OCI-LY3 (cell line): Measurements from ENCODE around the gene SLC22A14.
A peak's percentile ranks its signal among the peaks of the same experiment; 100 is the strongest.

Experiments used
- H2AFZ ChIP-seq: fragments of 200-600, 300-600 bp; shearing (Covaris generic); 2 replicates; pipeline ENCODE4 v1.6.0; 2014; ENCODE audit warnings: antibody characterized with exemption, low read depth, low read length
- H3K27ac ChIP-seq: fragments of 200-600, 300-600 bp; sonication (generic); 2 replicates; pipeline ENCODE4 v1.5.1; 2014; ENCODE audit warnings: mild to moderate bottlenecking, low read length, moderate library complexity, mixed read lengths
- H3K27me3 ChIP-seq: fragments of 200-600, 300-600 bp; sonication (generic); 2 replicates; pipeline ENCODE4 v1.6.1; 2014; ENCODE audit warnings: low read depth, low read length, mixed read lengths
- H3K36me3 ChIP-seq: fragments of 200-600, 300-600 bp; sonication (generic); replicated peaks from 2 replicates; pipeline ENCODE3; 2014; ENCODE audit warnings: low read depth, low read length, mixed read lengths
- H3K4me1 ChIP-seq: fragments of 300-600, 200-600 bp; sonication (generic); 2 replicates; pipeline ENCODE4 v1.6.1; 2014; ENCODE audit warnings: low read length, mixed read lengths
- H3K4me2 ChIP-seq: fragments of 200-600, 300-600 bp; sonication (generic); 2 replicates; pipeline ENCODE4 v1.6.1; 2014; ENCODE audit warnings: low read length, mixed read lengths
- H3K4me3 ChIP-seq: fragments of 300-600, 200-600 bp; sonication (generic); 2 replicates; pipeline ENCODE4 v1.5.1; 2014; ENCODE audit warnings: antibody characterized with exemption, mild to moderate bottlenecking, low read length, moderate library complexity
- H3K79me2 ChIP-seq: fragments of 300-600, 200-600 bp; shearing (Covaris generic); 2 replicates; pipeline ENCODE4 v1.6.1; 2014; ENCODE audit warnings: mild to moderate bottlenecking, low read length, mixed read lengths
- H3K9ac ChIP-seq: fragments of 300-600, 200-600 bp; shearing (Covaris generic); 2 replicates; pipeline ENCODE4 v1.6.0; 2014; ENCODE audit warnings: mild to moderate bottlenecking, low read length, moderate library complexity
- H3K9me3 ChIP-seq: fragments of 200-600, 300-600 bp; shearing (Covaris generic); 2 replicates; pipeline ENCODE4 v1.6.1; 2014; ENCODE audit warnings: low read length, mixed read lengths; ENCODE audit not compliant: insufficient read depth
- H4K20me1 ChIP-seq: fragments of 200-600, 300-600 bp; sonication (generic); 2 replicates; pipeline ENCODE4 v1.6.1; 2016; ENCODE audit warnings: low read length, mixed read lengths; ENCODE audit not compliant: insufficient read depth
- CTCF ChIP-seq: fragments of 200-600, 300-600 bp; sonication (generic); IDR thresholded peaks from 2 replicates; pipeline ENCODE4 v1.5.1; 2014; ENCODE audit warnings: antibody characterized with exemption, low read length, low read depth
- EZH2phosphoT487 ChIP-seq: fragments of 200-600 bp; shearing (Covaris generic); IDR thresholded peaks from 2 replicates; pipeline ENCODE4 v1.6.1; 2018; ENCODE audit warnings: antibody characterized with exemption, mixed run types, low read depth

The SLC22A14 gene

GRCh38 chr3:38334142-38335055 is 52.3 kb downstream of the SLC22A14 start:
- no peak overlapping the region for H3K4me2 ChIP-seq
- H3K79me2 ChIP-seq = no peaks in the 10 kb centered on the region
- no peak overlapping the region for H3K4me3 ChIP-seq
- no peak for TF ChIP-seq CTCF
- no peak for TF ChIP-seq EZH2phosphoT487
- H4K20me1 ChIP-seq = no peaks in the 10 kb centered on the region
- no peaks in the 10 kb centered on the region for H3K4me1 ChIP-seq
- H2AFZ ChIP-seq = no peak overlapping the region
- H3K27ac ChIP-seq = no peak overlapping the region
- H3K9me3 ChIP-seq = no peaks in the 10 kb centered on the region
- no peaks in the 10 kb centered on the region for H3K36me3 ChIP-seq
- no peak overlapping the region for H3K9ac ChIP-seq
- H3K27me3 ChIP-seq = peaks cover 30% of the 10 kb centered on the region

- no peaks in the 10 kb centered on the region for H3K79me2 ChIP-seq
Observed at GRCh38 chr3:38335263-38335662, 53.2 kb downstream of the SLC22A14 start.

GRCh38 chr3:38337703-38338102 is 55.6 kb downstream of the SLC22A14 start:
- H3K79me2 ChIP-seq = no peaks in the 10 kb centered on the region
- no peak overlapping the region for H3K27ac ChIP-seq
- no peaks in the 10 kb centered on the region for H4K20me1 ChIP-seq
- H2AFZ ChIP-seq = no peak overlapping the region
- H3K4me2 ChIP-seq = no peak overlapping the region
- H3K4me3 ChIP-seq = no peak overlapping the region
- no peaks in the 10 kb centered on the region for H3K36me3 ChIP-seq
- H3K9ac ChIP-seq = no peak overlapping the region
- no peaks in the 10 kb centered on the region for H3K4me1 ChIP-seq
- H3K9me3 ChIP-seq = no peaks in the 10 kb centered on the region
- peaks cover 36% of the 10 kb centered on the region for H3K27me3 ChIP-seq
- no peak for TF ChIP-seq CTCF
- no peak for TF ChIP-seq EZH2phosphoT487

More at GRCh38 chr3:38335263-38335662, 53.2 kb downstream of the SLC22A14 start:
- Histone ChIP-seq H3K4me2 (no peak overlapping the region), H4K20me1 (no peaks in the 10 kb centered on the region), H3K36me3 (no peaks in the 10 kb centered on the region), H3K27me3 (peaks cover 30% of the 10 kb centered on the region), H3K27ac (no peak overlapping the region), H2AFZ (no peak overlapping the region), H3K9ac (no peak overlapping the region), H3K4me1 (no peaks in the 10 kb centered on the region), H3K9me3 (no peaks in the 10 kb centered on the region), H3K4me3 (no peak overlapping the region)
- no peak for TF ChIP-seq CTCF
- TF ChIP-seq EZH2phosphoT487 = no peak

GRCh38 chr3:38343797-38344594 is 61.9 kb downstream of the SLC22A14 start:
- H3K27me3 ChIP-seq = 0 out of 2 replicates have a peak, but pooled peaks cover 6% of the 10 kb centered on the region
- H3K4me3 ChIP-seq = no peak overlapping the region
- H4K20me1 ChIP-seq = no peaks in the 10 kb centered on the region
- no peak overlapping the region for H3K4me2 ChIP-seq
- H3K27ac ChIP-seq = no peak overlapping the region
- H3K79me2 ChIP-seq = peaks cover 19% of the 10 kb centered on the region
- TF ChIP-seq CTCF (peak; percentile 37), EZH2phosphoT487 (no peak)
- 0 out of 2 replicates have a peak, but pooled peaks cover 5% of the 10 kb centered on the region for H3K9me3 ChIP-seq
- H3K9ac ChIP-seq = no peak overlapping the region
- peaks cover 19% of the 10 kb centered on the region for H3K4me1 ChIP-seq
- peaks cover 10% of the 10 kb centered on the region for H3K36me3 ChIP-seq
- H2AFZ ChIP-seq = no peak overlapping the region
